Fibroblast of mammary gland (primary cell): ENCODE measurements around the gene HSF4.
A peak's percentile ranks its signal among the peaks of the same experiment; 100 is the strongest.

ENCODE experiments used
- DNase-seq: peaks from one replicate; pipeline ENCODE4 v3.0.0-alpha.2; 2010; ENCODE audit warnings: low read depth
- H3K4me3 ChIP-seq: 2 replicates; pipeline ENCODE4 v1.5.1; 2011; ENCODE audit warnings: low read depth, mild to moderate bottlenecking, low read length, moderate library complexity; ENCODE audit not compliant: control insufficient read depth
- CTCF ChIP-seq: conservative IDR thresholded peaks from 2 replicates; pipeline ENCODE4 v1.5.1; 2011; ENCODE audit warnings: low read depth, low read length, inconsistent platforms; ENCODE audit not compliant: control insufficient read depth, insufficient read depth

HSF4 gene

DNA sequence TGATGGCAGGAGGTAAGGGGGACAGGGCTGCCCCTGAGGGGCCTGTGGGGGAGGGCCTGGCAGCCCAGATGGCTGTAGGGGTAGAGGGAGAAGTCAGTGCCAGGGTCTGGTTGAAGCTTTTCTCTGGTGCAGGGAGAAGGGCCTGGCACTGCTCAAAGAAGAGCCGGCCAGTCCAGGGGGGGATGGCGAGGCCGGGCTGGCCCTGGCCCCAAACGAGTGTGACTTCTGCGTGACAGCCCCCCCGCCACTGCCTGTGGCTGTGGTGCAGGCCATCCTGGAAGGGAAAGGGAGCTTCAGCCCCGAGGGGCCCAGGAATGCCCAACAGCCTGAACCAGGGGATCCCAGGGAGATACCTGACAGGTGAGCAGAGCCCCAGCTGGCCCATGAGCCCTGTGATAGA is 3.0 kb downstream of the HSF4 start:
- no peak overlapping the region for H3K4me3 ChIP-seq
- no peak for TF ChIP-seq CTCF
- no peak for DNase-seq

DNA sequence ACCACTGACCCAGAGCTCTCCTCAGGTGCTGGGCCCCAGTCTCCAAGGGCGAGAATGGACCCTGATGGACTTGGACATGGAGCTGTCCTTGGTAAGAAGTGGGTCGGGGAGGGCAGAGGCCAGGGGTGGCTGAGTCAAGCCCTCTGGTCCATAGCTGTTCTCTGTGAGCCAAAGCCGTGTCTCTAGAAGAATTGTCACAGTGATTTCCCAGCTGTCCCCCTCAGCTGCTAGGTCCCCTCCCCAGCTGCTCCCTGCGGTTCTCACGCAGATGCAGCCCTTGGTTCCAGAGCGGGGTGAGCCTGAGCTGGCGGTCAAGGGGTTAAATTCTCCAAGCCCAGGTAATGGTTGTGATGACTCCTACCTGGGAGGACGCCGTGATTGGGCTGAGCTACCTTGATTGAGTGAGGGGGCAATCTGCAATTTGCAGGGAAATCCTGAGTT is 4.5 kb downstream of the HSF4 start:
- no peak for DNase-seq
- no peak for TF ChIP-seq CTCF
- H3K4me3 ChIP-seq: no peak overlapping the region

DNA sequence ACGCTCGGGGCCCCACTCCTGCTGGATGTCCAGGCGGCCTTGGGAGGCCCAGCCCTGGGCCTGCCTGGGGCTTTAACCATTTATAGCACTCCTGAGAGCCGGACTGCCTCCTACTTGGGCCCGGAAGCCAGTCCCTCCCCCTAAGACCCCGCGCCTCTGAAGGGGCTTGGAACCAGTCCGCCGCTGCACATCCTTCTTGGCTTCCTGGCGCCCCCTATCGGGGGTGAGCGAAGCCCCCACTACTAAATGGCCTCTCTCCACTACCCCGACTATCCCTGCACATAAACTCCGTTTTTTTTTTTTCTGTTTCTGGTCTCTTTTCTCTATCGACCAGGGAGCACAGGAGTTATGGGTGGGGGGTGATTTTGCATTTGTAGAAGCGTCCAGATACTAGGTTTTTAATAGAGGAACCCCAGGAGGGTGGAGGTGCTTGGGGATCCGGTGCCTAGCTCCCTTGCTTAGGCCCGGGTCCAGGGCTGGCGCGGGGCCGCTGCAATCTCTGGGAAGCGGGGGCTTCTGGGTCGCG is 5.2 kb downstream of the HSF4 start:
- peak; percentile 60 for TF ChIP-seq CTCF
- no peak for DNase-seq
- H3K4me3 ChIP-seq: peak overlapping the region; percentile 48

DNA sequence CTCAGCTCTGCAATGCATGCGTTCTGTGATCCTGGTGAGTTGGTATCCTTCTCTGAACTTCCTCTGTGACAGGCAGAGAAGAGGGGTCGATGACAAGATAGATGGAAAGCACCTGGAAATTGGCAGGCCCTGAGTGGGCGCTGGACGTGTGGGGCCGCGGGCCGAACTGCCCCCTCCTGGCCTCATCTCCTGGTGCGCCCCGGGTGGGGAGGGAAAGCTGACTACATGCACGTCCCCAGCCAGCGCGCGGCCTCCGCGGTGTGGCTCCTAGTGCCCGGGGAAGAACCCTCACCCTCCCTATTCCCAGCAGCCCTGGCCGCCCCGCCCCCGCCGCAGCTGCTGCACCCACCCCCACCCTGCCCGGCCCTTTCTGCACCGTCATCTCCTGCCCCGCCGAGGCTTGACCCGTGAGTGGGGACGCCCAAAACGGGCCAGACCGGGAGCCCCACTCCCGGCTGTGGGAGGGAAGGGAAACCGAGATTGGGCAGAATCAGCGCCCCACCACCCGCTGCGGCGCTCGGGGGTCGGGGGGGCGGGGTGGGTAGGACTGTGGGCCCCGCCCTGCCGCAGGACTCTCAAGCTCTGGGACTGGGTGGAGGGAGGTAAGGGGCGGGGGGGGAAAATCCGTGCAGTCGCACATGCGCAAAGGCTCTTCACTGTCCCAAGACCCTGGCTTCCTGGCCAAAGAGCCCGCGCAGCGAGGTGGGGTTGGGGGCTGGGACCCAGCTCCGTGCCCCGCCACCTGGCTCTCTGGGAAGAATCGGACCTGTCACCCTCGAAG is 5.8 kb downstream of the HSF4 start, which contains the start of gene NOL3:
TSS of gene NOL3 (plus strand) at position 371 of the 781 bp plus-strand sequence.
- peak; percentile 72 for DNase-seq
- no peak for TF ChIP-seq CTCF
- peak within 1 kb of the TSS; percentile 49 for H3K4me3 ChIP-seq

DNA sequence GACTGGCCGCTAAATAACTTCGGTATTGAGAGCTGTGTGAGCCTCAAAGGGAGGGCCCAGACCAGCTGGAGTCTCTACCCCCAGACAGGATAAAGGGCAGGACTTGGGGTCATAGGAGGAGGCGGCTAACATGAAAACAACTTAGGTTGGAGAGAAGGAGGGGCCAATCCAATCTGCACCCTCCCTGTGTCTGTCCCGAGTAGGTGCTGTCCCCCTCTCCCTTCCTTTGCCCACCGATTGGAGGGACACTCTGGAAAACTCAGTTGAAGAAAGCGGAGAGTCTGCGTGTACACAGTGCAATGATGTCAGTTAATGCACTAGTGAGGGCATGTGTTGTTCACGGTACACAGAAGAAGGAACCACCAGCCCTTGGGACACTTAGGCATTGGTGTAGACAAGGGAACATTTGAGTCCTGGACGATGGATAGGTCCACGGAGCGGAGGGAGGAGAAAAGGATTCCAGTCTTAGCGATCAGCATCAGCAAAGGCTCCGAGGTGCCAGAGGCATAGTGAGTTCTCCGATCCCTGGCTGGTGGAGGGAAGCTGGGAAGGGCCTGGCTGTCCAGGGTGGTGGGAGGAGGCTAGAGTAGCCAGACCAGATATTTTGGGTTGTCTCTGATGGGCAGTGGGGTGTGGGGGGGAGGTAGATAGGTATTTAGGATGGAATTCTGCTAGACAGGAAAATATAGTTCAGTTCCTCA is 6.6 kb downstream of the HSF4 start:
- peak overlapping the region; percentile 49 for H3K4me3 ChIP-seq
- no peak for TF ChIP-seq CTCF
- peak; percentile 48 for DNase-seq

DNA sequence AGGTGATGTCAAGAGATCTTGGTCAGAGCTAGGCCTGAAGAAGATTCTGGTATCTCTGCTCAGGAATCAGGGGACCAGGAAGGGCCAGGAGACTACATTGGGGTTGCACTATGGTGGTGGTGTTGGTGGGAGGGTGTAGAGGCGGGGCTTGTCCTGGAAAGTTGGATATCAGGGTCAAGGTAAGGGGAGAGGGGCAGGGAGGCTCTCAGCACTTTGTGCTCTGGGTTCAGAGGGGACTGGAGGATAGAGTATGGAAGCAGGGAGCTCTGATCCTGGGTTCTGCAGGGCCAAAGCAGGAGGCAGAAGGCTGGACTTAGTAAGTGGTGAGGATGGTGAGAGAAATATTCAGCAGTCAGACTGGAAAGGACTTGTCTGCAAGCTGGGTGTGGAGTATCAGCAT is 8.8 kb downstream of the HSF4 start:
- TF ChIP-seq CTCF: no peak
- DNase-seq: no peak
- H3K4me3 ChIP-seq: peak overlapping the region; percentile 50
